SK-N-MC (cell line): ENCODE data around the gene OOSP1.

Source experiments
- EZH2 ChIP-seq: fragments of 200-600 bp; sonication (generic); IDR thresholded peaks from one replicate; pipeline ENCODE4 v1.6.1; 2017; ENCODE audit warnings: antibody characterized with exemption
- POLR2AphosphoS5 ChIP-seq: IDR thresholded peaks from 2 replicates; pipeline ENCODE4 v1.6.1; 2012; ENCODE audit warnings: mild to moderate bottlenecking, low read depth, low read length, borderline replicate concordance

GRCh38 chr11:59981106-59981770 lies 43.0 kb downstream of the OOSP1 start:
- TF ChIP-seq POLR2AphosphoS5, result no peak
- TF ChIP-seq EZH2, result no peak
